Stimulated activated CD4-positive, alpha-beta T cell treated with anti-CD3 and anti-CD28 coated beads, Interleukin-12 subunit alpha, Interleukin-12 subunit beta, amount 100 ng/mL, for 48 hours (primary cell): Measurements from ENCODE around the gene KCNK1.
"Not testable (repeated sequence)": the region's sequence is repeated elsewhere in the genome, so short reads cannot be mapped to it uniquely, and the experiment has no call there.

ENCODE experiments used
- DNase-seq, 3 donors: peaks; one replicate each; pipeline ENCODE4 v3.0.0-alpha.2; 2020; ENCODE audit warnings: low read depth in 2 of 3, low spot score in 1 of 3

Gene KCNK1

GRCh38 chr1:233607252-233608119 lies 6.4 kb upstream of the KCNK1 start:
- no peak for DNase-seq

GRCh38 chr1:233608988-233609387 lies 4.9 kb upstream of the KCNK1 start:
- DNase-seq = no peak

- DNase-seq = no peak
These were observed 4.0 kb upstream of the KCNK1 start for GRCh38 chr1:233609926-233610325.

DNA sequence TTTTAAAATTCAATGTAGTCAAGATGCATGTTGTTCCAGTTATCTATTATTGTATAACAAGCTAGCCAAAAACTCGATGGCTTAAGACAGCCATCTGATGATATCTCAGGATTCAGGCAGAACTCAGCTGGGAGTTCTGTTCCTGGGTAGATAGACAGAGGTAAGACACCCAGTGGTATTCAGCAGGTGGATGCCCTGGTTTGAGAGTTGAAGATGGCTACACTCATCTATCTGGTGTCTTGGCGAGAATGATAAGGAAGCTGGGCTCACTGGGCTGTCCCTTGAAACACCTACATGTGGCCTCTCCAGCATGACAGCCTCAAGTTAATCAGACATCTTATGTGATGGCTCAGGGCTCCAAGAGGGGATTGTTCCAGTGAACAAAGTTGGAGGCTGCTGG lies 3.3 kb upstream of the KCNK1 start:
- no peak for DNase-seq

DNA sequence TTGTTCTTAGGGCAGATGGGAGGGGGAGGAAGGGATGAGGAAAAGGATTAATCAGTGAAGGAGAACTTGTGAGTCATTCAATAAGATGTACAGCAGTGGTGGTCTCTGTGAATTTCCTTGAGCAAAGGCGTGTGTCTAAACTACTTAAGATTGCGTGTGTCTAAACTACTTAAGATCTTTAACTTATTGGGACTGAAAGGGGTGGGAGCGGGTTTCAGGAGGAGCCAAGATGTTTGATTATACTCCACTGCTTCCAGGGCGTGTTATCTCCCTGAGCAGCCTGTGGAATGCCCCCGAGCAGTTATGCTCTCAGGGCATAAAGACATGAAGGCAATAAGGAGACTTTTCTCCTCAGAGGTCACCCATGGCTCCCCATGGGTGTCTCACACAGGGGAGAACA lies 2.5 kb upstream of the KCNK1 start:
- DNase-seq = not testable (repeated sequence)

DNA sequence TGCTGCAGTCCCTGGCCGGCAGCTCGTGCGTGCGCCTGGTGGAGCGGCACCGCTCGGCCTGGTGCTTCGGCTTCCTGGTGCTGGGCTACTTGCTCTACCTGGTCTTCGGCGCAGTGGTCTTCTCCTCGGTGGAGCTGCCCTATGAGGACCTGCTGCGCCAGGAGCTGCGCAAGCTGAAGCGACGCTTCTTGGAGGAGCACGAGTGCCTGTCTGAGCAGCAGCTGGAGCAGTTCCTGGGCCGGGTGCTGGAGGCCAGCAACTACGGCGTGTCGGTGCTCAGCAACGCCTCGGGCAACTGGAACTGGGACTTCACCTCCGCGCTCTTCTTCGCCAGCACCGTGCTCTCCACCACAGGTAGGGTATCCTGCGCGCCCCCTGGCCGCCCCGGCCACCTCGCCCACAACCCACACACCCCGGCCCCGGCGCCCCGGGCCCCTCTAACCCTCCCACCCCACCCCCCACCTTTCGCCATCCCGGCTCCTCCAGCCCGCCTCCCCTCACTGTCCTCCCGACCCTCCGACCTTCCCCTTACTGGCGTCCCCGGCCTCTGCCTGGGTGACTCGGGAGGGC lies 352 bp downstream of the KCNK1 start:
- no peak for DNase-seq

- DNase-seq = no peak
These were observed 1.0 kb downstream of the KCNK1 start for GRCh38 chr1:233614743-233615521.

DNA sequence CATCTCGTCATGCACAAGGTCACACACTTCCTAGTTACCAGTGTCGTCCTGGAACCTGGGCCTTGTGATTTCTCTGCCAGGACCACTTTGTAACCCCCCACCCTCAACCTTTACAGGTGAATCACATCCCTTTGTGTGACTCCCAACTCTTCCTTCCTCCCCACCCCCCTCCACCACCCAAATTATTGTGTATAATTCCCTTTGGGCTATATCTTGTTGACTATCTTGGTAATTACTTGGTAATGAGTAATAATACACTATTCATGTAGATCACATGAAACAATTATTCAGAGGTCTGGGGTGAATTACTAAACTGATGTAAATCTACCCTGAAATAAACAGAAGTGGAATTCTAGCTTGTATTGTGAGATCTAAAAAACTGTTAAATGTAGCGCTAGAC lies 1.7 kb downstream of the KCNK1 start:
- DNase-seq = no peak

- DNase-seq = no peak
These were observed 3.1 kb downstream of the KCNK1 start for GRCh38 chr1:233617025-233617424.

DNA sequence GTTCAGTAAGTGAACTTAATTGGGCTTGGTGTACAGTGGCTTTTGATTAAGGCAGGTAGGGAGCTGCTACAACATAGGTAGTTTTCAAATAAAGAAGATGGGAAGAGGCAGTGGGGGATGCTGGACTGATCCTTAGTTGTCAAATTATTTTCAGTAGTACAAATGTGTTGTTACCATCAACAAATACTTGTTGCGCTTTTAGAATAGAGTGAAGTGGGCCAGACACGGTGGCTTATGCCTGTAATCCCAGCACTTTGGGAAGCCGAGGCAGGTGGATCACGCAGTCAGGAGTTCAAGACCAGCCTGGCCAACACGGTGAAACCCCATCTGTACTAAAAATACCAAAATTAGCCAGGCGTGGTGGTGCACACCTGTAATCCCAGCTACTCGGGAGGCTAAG lies 5.5 kb downstream of the KCNK1 start:
- DNase-seq = not testable (repeated sequence)

DNA sequence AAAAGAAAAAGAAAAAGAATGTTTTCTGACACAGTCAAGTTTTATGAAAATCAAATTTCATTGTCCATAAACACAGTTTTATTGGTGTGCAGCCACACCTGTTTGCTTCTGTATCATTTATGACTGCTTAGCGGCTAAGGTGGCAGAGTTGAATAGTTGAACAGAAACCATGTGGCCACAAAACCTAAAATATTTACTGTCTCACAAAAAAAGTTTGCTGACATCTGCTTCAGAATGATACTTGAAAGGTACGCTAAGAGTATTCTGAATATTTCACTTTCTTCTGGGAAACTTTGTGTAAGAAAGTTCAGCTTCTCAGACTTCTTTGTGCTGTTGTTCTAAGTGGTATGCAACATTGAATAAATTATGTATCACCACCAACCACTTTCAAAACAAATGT lies 6.2 kb downstream of the KCNK1 start:
- no peak for DNase-seq

GRCh38 chr1:233621923-233622322 lies 8.0 kb downstream of the KCNK1 start:
- DNase-seq = no peak

GRCh38 chr1:233624289-233624688 lies 10.4 kb downstream of the KCNK1 start:
- no peak for DNase-seq

DNA sequence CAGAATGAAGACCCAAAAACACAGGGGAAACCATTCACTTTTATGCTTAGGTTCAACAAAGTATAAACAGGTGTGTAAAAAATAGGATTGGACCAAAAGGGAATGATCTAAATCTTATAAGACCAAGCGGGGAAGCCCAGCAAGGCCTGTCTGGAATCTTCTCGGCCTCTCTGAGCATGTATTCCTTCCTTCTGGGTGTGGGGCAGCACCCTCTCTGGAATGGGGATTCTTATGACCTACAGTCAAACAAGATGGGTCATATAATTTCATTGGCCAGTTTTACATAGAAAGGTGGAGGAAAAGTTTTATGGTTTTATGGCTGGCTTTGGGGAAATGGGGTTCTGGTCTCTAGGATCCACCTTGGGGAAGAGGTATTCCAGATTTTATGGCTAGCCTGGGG lies 11.2 kb downstream of the KCNK1 start:
- no peak for DNase-seq

DNA sequence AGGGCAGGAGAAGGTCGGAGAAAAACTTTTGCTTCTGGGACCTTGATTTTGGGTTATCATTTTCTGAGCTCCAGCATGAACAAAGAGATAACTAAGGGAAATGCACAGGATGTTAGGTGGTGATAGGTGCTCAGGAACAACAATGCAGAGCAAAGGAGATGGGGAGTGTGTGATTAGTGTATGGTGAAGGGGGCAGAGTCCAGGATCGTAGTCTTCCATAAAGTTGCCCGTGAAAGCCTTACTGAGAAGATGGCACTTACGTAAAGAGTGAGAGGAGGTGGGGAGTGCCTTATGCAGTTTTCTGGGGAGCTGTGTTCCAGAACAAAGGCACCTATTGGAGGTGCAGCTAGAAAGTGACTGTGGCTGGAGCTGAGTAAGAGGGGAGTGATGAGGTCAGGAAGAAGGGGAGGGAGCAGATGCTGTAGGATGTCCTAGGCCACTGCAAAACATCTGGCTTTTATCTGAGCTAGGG lies 11.6 kb downstream of the KCNK1 start:
- DNase-seq = no peak

GRCh38 chr1:233627376-233627775 lies 13.5 kb downstream of the KCNK1 start:
- peak; percentile 8 to 34 (median 11) for DNase-seq

DNA sequence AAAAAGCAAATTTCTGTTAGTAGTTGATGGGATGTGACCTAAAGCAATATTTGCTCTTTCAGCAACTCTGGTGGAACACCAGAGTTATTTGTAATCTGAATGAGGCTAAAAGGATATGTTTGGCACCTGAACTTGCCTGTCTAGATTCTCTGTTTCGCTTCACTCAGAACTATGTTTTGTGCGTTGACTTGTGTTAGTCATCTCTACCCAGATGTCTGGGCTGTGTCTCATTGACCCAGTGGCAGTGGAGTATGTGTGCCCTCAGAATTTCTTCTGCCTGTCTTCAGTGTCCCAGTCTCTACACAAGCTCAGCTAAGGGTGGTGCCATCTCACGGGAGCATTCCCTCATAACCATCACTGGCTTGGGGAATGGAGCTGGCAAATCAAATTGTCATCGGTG lies 13.9 kb downstream of the KCNK1 start:
- DNase-seq = no peak

DNA sequence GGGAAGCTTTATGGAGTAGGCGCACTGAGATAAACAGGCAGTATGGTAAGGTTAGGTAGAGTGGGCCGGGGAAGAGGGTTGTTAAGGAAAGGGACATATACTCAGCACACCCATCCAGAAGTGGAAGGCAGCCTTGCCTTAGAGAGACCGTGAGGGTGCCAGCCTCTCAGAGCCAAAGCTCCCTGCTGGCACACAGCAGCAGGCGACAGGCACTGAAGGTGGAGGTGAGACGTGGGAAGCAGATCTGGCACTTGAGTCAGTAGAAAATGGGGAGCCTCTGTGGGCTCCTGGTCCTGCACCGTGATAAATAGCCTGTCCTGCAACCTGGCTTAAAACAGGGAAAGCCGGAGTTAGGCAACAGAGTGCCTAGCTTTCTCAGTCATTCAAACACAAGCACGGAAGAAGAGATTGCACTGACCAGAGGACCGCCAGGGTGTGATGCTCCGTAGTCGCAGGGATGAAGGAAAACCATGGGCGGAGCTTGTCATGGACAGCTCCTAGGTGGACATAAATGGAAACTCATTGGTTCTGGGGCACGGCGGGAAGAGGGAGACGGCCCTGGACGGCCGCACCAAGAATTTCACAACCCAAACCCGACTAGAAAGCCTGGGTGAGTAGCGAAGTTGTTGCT lies 15.5 kb downstream of the KCNK1 start:
- no peak for DNase-seq

DNA sequence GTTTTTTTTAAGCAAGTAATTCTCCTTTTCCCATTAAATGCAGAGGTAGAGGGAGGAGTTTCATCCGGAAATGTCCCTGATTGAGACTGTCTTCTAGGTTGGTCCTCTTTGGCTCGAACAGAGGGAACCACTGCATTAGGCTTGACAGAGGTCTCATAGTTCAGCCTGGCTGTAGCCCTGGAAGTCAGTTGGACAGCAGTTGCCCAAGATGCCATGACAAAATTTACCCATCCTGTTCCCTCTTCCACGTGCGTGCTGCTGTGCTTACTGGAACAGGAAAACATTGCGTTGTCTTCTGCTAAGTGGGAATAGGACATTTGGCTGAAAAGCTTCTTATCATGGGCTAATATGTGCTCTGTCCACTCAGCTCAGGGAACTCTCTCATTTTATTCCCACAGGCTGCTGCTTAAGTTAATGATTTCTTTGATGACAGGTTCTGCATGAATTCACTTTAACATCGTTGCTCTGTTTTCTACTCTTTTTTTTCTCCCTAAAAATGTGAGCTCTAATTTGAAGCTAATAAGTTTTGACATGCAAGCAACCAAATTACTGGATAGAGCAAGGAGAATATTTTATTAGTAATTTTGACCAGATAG lies 18.0 kb downstream of the KCNK1 start:
- no peak for DNase-seq

DNA sequence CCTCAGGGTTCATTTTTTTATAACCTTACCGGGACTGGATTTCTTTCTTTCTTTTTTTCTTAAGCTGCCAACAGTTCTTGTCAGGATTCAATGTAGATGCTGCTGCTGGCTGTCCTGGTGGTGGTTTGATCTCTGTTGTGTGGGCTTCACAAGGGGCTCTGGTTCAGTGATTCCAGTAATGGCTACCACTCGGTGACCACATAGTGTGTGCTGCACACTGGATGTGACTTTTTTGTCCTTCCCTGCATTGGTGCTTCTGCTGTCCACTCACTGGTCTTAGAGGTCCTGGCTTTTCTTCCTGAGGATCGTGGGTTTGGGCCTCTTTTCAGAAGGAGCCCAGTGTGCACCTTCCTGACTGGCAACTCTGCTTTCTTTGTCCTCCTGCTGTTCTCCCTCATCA lies 18.5 kb downstream of the KCNK1 start:
- no peak for DNase-seq
